Cardiac muscle cell (in vitro differentiated cells and primary cell): Measurements from ENCODE around the gene RPL36AL. TPM values are rescaled to one million over a fixed set of nuclear protein-coding genes. Genes with fewer than 3 reads are reported as not detected.

ENCODE experiments used
- DNase-seq, 2 donors: peaks; one replicate each; pipeline versions ENCODE4 v3.0.0 to v3.0.0-alpha.2; 2010 to 2017; ENCODE audit warnings: low read depth in 1 of 2, low spot score in 1 of 2
- H3K27ac ChIP-seq: fragments of 200-600 bp; sonication (generic); 2 replicates; pipeline ENCODE4 v1.5.1; 2016
- H3K27me3 ChIP-seq: fragments of 200-600 bp; sonication (generic); 2 replicates; pipeline ENCODE4 v1.6.0; 2016; ENCODE audit warnings: control low read depth
- H3K36me3 ChIP-seq: fragments of 200-600 bp; sonication (generic); 2 replicates; pipeline ENCODE4 v1.5.1; 2016; ENCODE audit warnings: control low read depth
- H3K4me1 ChIP-seq: fragments of 200-600 bp; sonication (generic); 2 replicates; pipeline ENCODE4 v1.8.1; 2017; ENCODE audit warnings: low read depth, mild to moderate bottlenecking, mixed run types
- H3K4me3 ChIP-seq: fragments of 200-600 bp; sonication (generic); 2 replicates; pipeline ENCODE4 v1.5.1; 2016; ENCODE audit warnings: mild to moderate bottlenecking
- H3K9me3 ChIP-seq: fragments of 200-600 bp; sonication (generic); 2 replicates; pipeline ENCODE4 v1.5.1; 2017; ENCODE audit warnings: low read depth, mild to moderate bottlenecking, control low read depth
- CTCF ChIP-seq: IDR thresholded peaks from 2 replicates; pipeline ENCODE4 v1.5.1; 2012; ENCODE audit warnings: low read depth, mild to moderate bottlenecking, low read length
- polyA plus RNA-seq: library from polyadenylated mRNA; unstranded; fragments of >200 nt; fragmentation: Nextera tagmentation; extraction: Ambion mirVana; gene quantifications from 2 replicates; pipeline ENCODE4 v1.2.1, GENCODE V29; 2016
- total RNA-seq: library from RNA; depleted of rRNA; stranded (reverse); fragments of >200 nt; gene quantifications from 2 replicates; pipeline ENCODE4 v1.2.3, GENCODE V29; 2016

Gene RPL36AL
- total and polyA plus RNA-seq, 2 experiments from 2014 or later = 197 to 208 TPM

DNA sequence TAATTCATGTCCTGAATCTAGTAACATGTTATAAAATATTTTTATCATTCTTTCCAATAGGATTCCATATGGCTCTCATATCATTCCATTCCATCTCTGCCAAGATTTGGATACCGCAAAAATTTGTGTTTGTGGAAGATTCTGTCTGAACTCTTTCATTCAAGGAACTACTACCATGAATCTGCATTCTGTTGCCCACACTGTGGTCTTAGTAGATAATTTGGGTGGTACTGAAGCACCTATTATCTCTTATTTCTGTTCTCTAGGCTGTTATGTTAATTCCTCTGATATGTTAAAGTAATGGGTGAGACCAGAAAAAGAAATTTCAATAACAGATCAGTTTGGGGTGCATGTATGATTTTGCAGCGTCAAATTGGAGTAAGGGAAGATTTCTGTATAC is 6.2 kb downstream of the RPL36AL start:
- Histone ChIP-seq H3K27ac (no peak overlapping the region), H3K27me3 (no peaks in the 10 kb centered on the region), H3K4me1 (no peaks in the 10 kb centered on the region), H3K4me3 (no peak overlapping the region), H3K9me3 (no peaks in the 10 kb centered on the region), H3K36me3 (peaks cover 9% of the 10 kb centered on the region)
- no peak for DNase-seq
- no peak for TF ChIP-seq CTCF

DNA sequence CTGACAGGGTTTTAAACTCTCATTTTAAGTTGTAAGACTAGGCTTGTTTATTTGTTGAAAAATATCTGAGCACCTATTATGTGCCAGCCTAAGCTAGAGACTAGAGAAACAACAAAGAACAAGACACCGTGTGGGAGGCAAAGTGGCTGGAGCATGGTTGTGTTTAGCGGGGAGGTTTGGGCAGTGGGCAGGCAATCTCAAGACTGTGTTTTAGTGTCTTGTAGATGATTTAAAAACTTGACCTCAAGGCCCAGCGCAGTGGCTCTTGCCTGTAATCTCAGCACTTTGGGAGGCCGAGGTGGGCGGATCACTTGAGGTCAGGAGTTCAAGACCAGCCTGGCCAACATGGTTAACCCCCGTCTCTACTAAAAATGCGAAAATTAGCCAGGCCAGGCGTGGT is 7.8 kb downstream of the RPL36AL start:
- H3K9me3 ChIP-seq = no peaks in the 10 kb centered on the region
- no peak for TF ChIP-seq CTCF
- no peak overlapping the region for H3K4me3 ChIP-seq
- no peak for DNase-seq
- no peaks in the 10 kb centered on the region for H3K4me1 ChIP-seq
- H3K27me3 ChIP-seq = no peaks in the 10 kb centered on the region
- H3K27ac ChIP-seq = no peak overlapping the region
- peaks cover 3% of the 10 kb centered on the region for H3K36me3 ChIP-seq

GRCh38 chr14:49612251-49612650 is 8.2 kb downstream of the RPL36AL start:
- no peak for TF ChIP-seq CTCF
- H3K4me1 ChIP-seq = no peaks in the 10 kb centered on the region
- H3K27ac ChIP-seq = no peak overlapping the region
- H3K4me3 ChIP-seq = no peak overlapping the region
- no peaks in the 10 kb centered on the region for H3K9me3 ChIP-seq
- no peak for DNase-seq
- no peaks in the 10 kb centered on the region for H3K27me3 ChIP-seq
- peaks cover 3% of the 10 kb centered on the region for H3K36me3 ChIP-seq

DNA sequence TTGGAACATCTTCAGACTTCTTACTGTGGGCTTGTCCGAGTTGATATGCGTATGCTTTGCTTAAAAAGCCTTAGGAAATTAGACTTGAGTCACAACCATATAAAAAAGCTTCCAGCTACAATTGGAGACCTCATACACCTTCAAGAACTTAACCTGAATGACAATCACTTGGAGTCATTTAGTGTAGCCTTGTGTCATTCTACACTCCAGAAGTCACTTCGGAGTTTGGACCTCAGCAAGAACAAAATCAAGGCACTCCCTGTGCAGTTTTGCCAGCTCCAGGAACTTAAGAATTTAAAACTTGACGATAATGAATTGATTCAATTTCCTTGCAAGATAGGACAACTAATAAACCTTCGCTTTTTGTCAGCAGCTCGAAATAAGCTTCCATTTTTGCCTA is 12.8 kb downstream of the RPL36AL start:
- H3K27ac ChIP-seq = no peak overlapping the region
- TF ChIP-seq CTCF = no peak
- H3K9me3 ChIP-seq = no peaks in the 10 kb centered on the region
- no peaks in the 10 kb centered on the region for H3K4me1 ChIP-seq
- no peaks in the 10 kb centered on the region for H3K36me3 ChIP-seq
- no peak for DNase-seq
- no peak overlapping the region for H3K4me3 ChIP-seq
- H3K27me3 ChIP-seq = no peaks in the 10 kb centered on the region

- H3K27me3 ChIP-seq = no peaks in the 10 kb centered on the region
- no peaks in the 10 kb centered on the region for H3K36me3 ChIP-seq
- H3K4me1 ChIP-seq = peaks cover 17% of the 10 kb centered on the region
- H3K27ac ChIP-seq = peak within 1 kb of the TSS; percentile 97
- peak within 1 kb of the TSS; percentile 61 for H3K4me3 ChIP-seq
- no peak for TF ChIP-seq CTCF
- no peaks in the 10 kb centered on the region for H3K9me3 ChIP-seq
- peak; percentile 83 to 84 for DNase-seq
Observed at GRCh38 chr14:49598485-49599300, 21.7 kb downstream of the RPL36AL start, which contains the start of gene LRR1. Gene LRR1, plus strand, starts transcription at chr14:49598940. Its CDS starts 81 bp downstream, at chr14:49599021.
